Fibroblast of the aortic adventitia (primary cell): ENCODE measurements around the gene CEP131. TPM values are rescaled to one million over a fixed set of nuclear protein-coding genes. Genes with fewer than 3 reads are reported as not detected.
"Not testable (repeated sequence)": the region's sequence is repeated elsewhere in the genome, so short reads cannot be mapped to it uniquely, and the experiment has no call there.

Experiments used
- DNase-seq: peaks from one replicate; pipeline ENCODE4 v3.0.0-alpha.2; 2010; ENCODE audit warnings: low read depth
- H3K4me3 ChIP-seq: 2 replicates; pipeline ENCODE4 v1.5.1; 2011; ENCODE audit warnings: low read depth, mild to moderate bottlenecking, control low read depth, low read length, moderate library complexity
- total RNA-seq: library from RNA; depleted of rRNA; stranded (reverse); fragments of >200 nt; gene quantifications from 2 replicates; pipeline ENCODE4 v1.2.3, GENCODE V29; 2012; ENCODE audit warnings: low replicate concordance
- TF ChIP-seq, protein P1 (sequence below): IDR thresholded peaks from 2 replicates; pipeline ENCODE4 v1.5.1; 2011; ENCODE audit warnings: mild to moderate bottlenecking, low read length, control low read depth, inconsistent platforms; ENCODE audit not compliant: insufficient read depth

The CEP131 gene
- total RNA-seq, 1 donor, result 9.6 TPM

DNA sequence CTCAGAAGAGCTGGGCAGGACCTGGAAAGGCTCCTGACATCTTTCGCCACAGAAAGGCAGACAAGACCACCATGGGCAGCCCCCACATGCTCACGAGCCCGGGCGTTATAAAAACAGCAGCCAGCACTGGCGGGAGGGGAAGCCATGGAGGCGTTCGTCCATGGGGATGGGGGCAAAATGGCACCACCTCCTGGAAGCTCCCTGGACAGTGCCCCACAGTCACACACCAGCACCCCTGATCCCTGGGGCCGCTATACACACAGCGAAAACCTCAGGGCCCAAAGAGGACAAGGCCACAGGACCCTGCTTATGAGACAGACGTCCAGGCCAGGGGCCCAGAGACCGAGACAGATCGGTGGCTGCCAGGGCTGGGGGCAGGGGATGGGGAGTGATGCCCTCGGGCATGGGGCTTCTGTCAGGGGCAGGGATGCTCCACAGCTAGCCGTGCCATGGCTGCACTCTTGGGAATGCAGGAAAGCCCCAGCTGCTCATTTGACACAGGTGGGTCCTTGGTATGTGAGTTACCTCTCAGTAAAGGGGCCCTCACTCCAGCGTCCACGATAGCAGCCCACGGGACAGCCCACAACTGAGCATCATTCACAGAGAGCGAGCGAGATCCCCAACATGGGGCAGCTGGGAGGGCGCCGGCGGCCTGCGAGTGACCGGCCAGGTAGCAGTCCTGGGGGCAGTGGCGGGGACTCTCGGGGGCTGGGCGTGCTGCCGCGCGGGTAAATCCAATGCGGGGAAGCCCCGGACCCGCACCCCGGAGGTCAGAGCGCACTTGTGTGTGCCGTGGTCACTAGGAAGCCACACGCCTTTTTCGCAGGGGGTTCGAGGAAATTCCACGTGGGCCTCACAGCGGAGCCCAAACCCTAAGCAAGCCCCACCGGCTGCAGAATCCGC, 63.8 kb downstream of the CEP131 start:
- no peak for DNase-seq
- no peak overlapping the region for H3K4me3 ChIP-seq
- TF ChIP-seq, protein P1, sequence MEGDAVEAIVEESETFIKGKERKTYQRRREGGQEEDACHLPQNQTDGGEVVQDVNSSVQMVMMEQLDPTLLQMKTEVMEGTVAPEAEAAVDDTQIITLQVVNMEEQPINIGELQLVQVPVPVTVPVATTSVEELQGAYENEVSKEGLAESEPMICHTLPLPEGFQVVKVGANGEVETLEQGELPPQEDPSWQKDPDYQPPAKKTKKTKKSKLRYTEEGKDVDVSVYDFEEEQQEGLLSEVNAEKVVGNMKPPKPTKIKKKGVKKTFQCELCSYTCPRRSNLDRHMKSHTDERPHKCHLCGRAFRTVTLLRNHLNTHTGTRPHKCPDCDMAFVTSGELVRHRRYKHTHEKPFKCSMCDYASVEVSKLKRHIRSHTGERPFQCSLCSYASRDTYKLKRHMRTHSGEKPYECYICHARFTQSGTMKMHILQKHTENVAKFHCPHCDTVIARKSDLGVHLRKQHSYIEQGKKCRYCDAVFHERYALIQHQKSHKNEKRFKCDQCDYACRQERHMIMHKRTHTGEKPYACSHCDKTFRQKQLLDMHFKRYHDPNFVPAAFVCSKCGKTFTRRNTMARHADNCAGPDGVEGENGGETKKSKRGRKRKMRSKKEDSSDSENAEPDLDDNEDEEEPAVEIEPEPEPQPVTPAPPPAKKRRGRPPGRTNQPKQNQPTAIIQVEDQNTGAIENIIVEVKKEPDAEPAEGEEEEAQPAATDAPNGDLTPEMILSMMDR, result no peak

DNA sequence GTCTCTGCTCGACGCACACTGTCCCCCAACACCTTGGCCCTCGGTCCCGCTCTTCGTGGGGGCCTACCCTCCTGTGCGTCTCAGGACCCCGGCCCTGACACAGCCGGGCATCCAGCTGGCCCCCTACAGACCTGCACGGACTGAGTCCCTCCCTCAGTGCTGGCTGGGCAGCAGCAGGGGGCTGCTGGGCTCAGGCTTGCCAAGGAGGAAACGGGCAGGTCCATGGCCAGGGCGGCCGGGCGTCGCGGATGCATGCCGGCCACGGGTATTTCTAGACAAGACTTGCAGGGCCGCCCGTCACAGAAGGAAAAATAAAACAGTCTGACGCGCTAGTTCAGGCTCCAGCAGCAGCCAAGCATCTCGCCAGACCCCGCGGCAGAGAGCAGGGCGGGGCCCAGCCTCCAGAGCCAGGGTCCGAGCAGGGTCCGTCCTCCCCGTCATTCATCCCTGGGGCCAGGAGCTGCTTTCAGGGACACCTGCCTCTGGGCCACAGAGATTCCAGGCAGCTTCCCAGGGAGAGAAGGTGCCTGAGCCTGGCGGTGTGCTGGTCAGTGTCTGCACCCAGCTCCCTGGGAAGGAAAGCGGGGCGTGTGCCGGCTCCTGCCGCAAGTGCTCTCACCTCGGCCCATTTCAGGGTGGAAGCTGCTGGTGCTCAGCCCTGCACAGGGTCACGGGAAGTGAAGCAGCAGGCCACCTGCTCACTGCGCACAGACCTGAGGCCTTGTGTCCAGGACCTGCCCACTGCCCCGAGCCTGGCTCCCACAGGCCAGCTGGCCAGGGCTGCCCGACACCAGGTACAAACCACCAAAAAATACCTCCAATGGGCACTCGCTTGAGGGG, 64.7 kb downstream of the CEP131 start:
- TF ChIP-seq, protein P1, result no peak
- no peak for DNase-seq
- H3K4me3 ChIP-seq, result no peak overlapping the region

DNA sequence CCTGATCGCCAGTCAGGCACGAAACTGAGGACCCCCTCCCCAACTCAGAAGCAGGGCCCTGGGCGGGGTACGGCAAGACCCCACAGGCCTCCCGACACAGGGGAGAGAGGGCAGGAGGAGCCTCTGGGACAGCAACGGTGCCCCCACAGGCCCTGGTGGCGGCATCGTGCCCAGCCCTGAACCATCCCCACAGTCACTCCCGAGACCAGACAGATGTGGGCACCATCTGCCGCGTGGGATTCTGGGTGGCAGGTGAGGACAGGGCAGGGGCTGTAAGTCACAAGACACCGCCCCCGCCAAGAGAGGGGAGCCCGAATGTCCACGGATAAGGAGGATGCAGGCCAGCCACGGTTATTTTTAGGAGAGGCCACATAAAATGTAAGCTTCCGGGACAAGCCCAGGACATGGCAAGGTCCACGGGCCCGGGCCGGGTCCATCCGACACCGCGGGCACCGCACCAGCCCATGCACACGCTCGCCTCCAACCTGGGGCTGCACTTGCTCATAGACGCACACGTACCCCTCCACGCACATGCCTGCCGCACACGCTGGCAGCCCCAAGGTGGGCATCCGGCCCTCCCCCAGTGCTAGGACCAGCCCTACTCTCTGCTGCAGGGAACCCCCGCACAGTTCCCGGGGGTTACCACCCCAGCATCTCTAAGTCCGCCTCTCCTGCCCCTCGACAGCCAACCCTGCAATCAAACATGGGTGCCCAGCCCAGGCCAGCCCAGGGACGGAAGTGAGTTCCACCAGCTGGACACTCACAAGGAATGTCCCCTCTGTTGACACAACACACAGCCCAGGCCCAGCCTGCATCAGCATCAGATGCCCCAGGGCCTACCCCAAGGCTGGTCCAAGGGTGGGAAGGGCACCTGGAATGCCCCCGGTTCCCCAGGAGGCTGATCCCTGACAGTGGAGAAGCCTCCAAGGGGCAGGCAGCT, 65.6 kb downstream of the CEP131 start:
- H3K4me3 ChIP-seq, result no peak overlapping the region
- no peak for DNase-seq
- TF ChIP-seq, protein P1, result no peak

DNA sequence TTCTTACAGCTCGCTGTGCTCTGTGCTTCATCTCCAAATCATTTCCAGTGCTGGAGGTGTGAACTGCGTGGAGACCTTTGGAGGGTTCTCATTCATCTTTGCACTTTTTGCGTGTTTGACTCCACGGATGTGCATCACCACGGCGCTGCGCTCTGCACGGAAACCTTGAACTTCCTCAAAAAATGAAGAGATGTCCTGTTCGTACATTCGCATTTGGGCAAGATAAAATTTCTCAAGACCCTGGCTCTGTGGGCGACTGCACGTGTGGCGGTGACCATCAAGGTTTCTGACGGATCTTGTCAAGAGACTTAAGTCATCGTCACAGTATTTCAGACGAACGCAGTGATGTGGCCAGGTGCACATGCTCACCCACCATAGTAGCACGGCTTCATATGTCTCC, 67.8 kb downstream of the CEP131 start:
- H3K4me3 ChIP-seq, result no peak overlapping the region
- DNase-seq, result no peak
- TF ChIP-seq, protein P1, result no peak

DNA sequence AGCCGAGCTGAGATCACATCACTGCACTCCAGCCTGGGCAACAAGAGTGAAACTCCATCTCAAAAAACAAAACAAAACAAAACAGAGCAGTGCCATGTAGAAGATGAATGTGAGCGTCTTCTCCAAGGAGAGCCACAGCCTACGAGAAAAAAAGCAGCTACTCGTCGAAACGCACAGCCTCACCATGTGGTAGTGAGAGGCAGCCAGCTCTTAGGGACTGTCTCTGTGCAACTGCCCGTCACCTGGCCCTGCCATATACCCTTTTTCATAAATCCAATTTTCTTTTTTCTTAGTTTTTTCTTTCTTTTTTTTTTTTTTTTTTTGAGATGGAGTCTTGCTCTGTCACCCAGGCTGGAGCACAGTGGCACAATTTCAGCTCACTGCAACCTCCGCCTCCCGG, 68.7 kb downstream of the CEP131 start:
- DNase-seq, H3K4me3 ChIP-seq: not testable (repeated sequence)

DNA sequence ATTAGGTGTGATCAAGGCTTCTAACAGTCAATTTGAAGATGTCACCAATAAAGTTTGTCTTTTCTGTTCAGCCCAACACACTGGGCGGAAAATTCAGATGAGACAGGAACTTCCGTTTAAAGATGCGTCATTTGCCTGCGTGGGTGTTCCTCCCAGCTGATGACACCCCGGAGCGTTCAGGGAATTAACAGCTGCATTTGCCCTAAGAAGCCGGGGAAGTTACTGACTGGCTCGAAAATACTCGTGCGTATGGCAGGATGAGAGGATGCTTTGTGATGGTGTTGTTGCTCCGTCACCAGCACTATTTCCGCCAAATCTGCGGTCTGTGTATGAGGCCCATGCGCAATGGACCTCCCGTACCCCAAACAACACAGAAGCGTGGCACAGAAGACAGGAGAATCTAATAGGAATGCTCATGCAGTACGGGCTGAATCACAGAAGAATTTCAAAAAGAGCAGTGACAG, 69.4 kb downstream of the CEP131 start:
- no peak for DNase-seq
- no peak overlapping the region for H3K4me3 ChIP-seq

More for the DNA sequence above, 69.4 kb downstream of the CEP131 start:
- TF ChIP-seq, protein P1, result no peak
